K562 (cell line): ENCODE measurements around the gene PSMB11. TPM values are rescaled to one million over a fixed set of nuclear protein-coding genes. Genes with fewer than 3 reads are reported as not detected.

Experiments
- ARNT ChIP-seq, 2 experiments: fragments of 450-650 bp; IDR thresholded peaks; 2 replicates each; pipeline ENCODE4 v1.6.1; 2016; ENCODE audit warnings: mild to moderate bottlenecking in 1 of 2
- CAMTA2 ChIP-seq: fragments of 250-450 bp; sonication (Bioruptor Pico); conservative IDR thresholded peaks from 2 replicates; pipeline ENCODE4 v1.5.1; 2022
- ETV1 ChIP-seq: fragments of 450-650 bp; conservative IDR thresholded peaks from 2 replicates; pipeline ENCODE4 v1.6.1; 2016; ENCODE audit warnings: missing genetic modification characterization, control low read depth, low read depth, missing compliant biosample characterization
- GATA2 ChIP-seq: sonication (generic); formaldehyde crosslinking; IDR thresholded peaks from 2 replicates; pipeline ENCODE4 v1.4.0; 2020; ENCODE audit warnings: mild to moderate bottlenecking, missing genetic modification reagents
- MCM2 ChIP-seq: fragments of 450-650 bp; IDR thresholded peaks from 2 replicates; pipeline ENCODE4 v1.6.1; 2017; ENCODE audit warnings: low read depth, mild to moderate bottlenecking
- NFE2 ChIP-seq: IDR thresholded peaks from 2 replicates; pipeline ENCODE4 v1.6.1; 2014; ENCODE audit warnings: antibody characterized with exemption, low read depth
- POLR2AphosphoS5 ChIP-seq: IDR thresholded peaks from 2 replicates; pipeline ENCODE4 v1.6.1; 2011; ENCODE audit warnings: mild to moderate bottlenecking, low read depth, low read length, moderate library complexity; ENCODE audit not compliant: control insufficient read depth, insufficient read depth
- ZBTB7A ChIP-seq: IDR thresholded peaks from 2 replicates; pipeline ENCODE4 v1.6.1; 2011; ENCODE audit warnings: low read depth, mild to moderate bottlenecking, low read length, moderate library complexity, borderline replicate concordance; ENCODE audit not compliant: control insufficient read depth
- ZKSCAN8 ChIP-seq: fragments of 200-800 bp; sonication (Bioruptor generic); IDR thresholded peaks from 2 replicates; pipeline ENCODE4 v1.6.1; 2016; ENCODE audit warnings: missing genetic modification characterization, missing compliant biosample characterization
- ZNF184 ChIP-seq: sonication (generic); formaldehyde crosslinking; IDR thresholded peaks from 2 replicates; pipeline ENCODE4 v1.5.0; 2020; ENCODE audit warnings: missing genetic modification reagents
- ZNF239 ChIP-seq: fragments of 250-450 bp; sonication (Bioruptor Pico); IDR thresholded peaks from 2 replicates; pipeline ENCODE4 v1.4.0; 2020; ENCODE audit warnings: mild to moderate bottlenecking
- ZNF431 ChIP-seq: sonication (generic); formaldehyde crosslinking; IDR thresholded peaks from 2 replicates; pipeline ENCODE4 v1.8.0; 2022; ENCODE audit warnings: mild to moderate bottlenecking, missing genetic modification reagents
- polyA plus RNA-seq, 8 experiments: library from polyadenylated mRNA; depleted of rRNA in 4 of 8; stranded (reverse) in 5 of 8; unstranded in 3 of 8; fragments of >200 nt; fragmentation: Nextera tagmentation in 2 of 8; fragmentation: Illumina TruSeq in 1 of 8; extraction: Ambion mirVana in 2 of 8; extraction: Trizol in 1 of 8; gene quantifications; 2 replicates each; pipeline versions ENCODE4 v1.2.1 to v1.2.3, GENCODE V29; 2011 to 2014; ENCODE audit warnings: inconsistent platforms in 1 of 8, missing spikeins in 1 of 8
- total RNA-seq, 7 experiments: library from RNA; depleted of rRNA in 6 of 7; stranded (reverse); fragments of >200 nt in 6 of 7; fragmentation: Illumina TruSeq in 2 of 7; extraction: Trizol in 2 of 7; gene quantifications; 2 replicates each; pipeline versions ENCODE4 v1.2.1 to v1.2.3, GENCODE V29; 2011 to 2021; ENCODE audit warnings: low replicate concordance in 1 of 7
- TF ChIP-seq, protein P1 (sequence below): sonication (generic); formaldehyde crosslinking; IDR thresholded peaks from 2 replicates; pipeline ENCODE4 v1.8.1; 2023; ENCODE audit warnings: mild to moderate bottlenecking, missing genetic modification reagents
- TF ChIP-seq, protein P2 (sequence below): IDR thresholded peaks from 2 replicates; pipeline ENCODE4 v1.6.1; 2014; ENCODE audit warnings: antibody characterized with exemption
- TF ChIP-seq, protein P3 (sequence below): sonication (generic); formaldehyde crosslinking; IDR thresholded peaks from 2 replicates; pipeline ENCODE4 v1.8.0; 2022; ENCODE audit warnings: missing genetic modification reagents, mild to moderate bottlenecking, moderate library complexity, borderline replicate concordance
- TF ChIP-seq, protein P4 (sequence below): fragments of 250-450 bp; sonication (Bioruptor Pico); IDR thresholded peaks from 2 replicates; pipeline ENCODE4 v1.8.0; 2022; ENCODE audit warnings: inconsistent platforms, mild to moderate bottlenecking, moderate library complexity, borderline replicate concordance
- TF ChIP-seq, protein P5 (sequence below): sonication (generic); IDR thresholded peaks from 2 replicates; pipeline ENCODE4 v1.6.1; 2016
- TF ChIP-seq, protein P6 (sequence below): fragments of 450-650 bp; IDR thresholded peaks from 2 replicates; pipeline ENCODE4 v1.6.1; 2014; ENCODE audit warnings: low read depth, mild to moderate bottlenecking, moderate library complexity, borderline replicate concordance

PSMB11 gene
- total and polyA plus RNA-seq, 9 of the 15 experiments (the other 6 are each of a cell fraction or from before 2014, with no cell fraction given) = not detected

DNA sequence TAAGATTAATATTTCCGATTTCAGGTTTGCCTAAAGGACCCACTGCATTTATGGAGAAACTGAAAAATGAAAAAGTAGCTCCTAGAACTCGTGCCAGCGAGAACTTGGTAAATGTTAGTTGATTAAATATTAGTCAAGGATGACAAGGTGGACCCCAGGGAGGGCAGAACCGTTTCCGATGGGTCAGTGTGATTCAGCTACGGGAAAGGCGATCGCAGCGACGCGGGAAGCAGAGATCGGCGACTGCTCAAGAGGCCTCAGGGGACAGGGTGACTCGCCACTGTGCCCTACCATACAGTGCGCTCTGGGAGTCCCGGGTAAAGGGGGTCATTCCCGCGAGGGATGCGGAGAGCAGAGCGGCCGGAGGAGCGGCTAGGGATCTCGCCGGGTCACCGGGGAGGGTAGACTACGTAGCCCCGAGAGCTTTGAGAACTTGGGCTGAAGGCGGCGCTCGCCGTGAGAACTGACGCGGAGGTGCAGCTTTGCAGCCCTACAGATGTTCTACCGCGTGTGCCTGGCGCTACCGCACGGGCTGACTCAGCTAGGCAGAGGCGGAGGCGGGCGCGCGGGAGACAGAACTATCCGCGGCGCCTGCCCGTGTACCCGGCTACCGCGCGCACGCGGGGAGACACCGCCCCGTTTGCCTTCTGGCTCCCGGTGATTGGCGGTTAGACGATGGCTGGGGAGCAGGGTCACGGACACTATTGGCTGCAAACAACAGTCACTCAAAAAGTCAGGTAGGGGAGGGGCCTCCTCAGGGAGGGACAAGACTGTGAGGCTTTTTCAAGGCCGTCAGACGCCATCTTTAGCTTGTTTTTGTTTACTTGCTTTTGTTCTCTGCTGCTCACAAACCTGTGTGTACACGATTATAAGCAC is 35.2 kb upstream of the PSMB11 start (continued):
- TF ChIP-seq, protein P1, sequence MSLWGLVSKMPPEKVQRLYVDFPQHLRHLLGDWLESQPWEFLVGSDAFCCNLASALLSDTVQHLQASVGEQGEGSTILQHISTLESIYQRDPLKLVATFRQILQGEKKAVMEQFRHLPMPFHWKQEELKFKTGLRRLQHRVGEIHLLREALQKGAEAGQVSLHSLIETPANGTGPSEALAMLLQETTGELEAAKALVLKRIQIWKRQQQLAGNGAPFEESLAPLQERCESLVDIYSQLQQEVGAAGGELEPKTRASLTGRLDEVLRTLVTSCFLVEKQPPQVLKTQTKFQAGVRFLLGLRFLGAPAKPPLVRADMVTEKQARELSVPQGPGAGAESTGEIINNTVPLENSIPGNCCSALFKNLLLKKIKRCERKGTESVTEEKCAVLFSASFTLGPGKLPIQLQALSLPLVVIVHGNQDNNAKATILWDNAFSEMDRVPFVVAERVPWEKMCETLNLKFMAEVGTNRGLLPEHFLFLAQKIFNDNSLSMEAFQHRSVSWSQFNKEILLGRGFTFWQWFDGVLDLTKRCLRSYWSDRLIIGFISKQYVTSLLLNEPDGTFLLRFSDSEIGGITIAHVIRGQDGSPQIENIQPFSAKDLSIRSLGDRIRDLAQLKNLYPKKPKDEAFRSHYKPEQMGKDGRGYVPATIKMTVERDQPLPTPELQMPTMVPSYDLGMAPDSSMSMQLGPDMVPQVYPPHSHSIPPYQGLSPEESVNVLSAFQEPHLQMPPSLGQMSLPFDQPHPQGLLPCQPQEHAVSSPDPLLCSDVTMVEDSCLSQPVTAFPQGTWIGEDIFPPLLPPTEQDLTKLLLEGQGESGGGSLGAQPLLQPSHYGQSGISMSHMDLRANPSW (CRISPR knock-in tag) = no peak; the same call in none of the 2 replicates
- TF ChIP-seq ZNF239 (CRISPR knock-in tag) (no peak), ARNT (IDR thresholded peaks at IDR 0.05) (no peak), NFE2 (peak; percentile 77), POLR2AphosphoS5 (peak; percentile 73), ZBTB7A (no peak; the same call in 1 of the 2 replicates), ZNF184 (no peak), GATA2 (CRISPR knock-in tag) (no peak), ZNF431 (CRISPR knock-in tag) (peak; percentile 85), CAMTA2 (CRISPR knock-in tag) (no peak), ZKSCAN8 (CRISPR knock-in tag) (no peak), MCM2 (no peak), ETV1 (tag) (no peak)
- TF ChIP-seq, protein P2, sequence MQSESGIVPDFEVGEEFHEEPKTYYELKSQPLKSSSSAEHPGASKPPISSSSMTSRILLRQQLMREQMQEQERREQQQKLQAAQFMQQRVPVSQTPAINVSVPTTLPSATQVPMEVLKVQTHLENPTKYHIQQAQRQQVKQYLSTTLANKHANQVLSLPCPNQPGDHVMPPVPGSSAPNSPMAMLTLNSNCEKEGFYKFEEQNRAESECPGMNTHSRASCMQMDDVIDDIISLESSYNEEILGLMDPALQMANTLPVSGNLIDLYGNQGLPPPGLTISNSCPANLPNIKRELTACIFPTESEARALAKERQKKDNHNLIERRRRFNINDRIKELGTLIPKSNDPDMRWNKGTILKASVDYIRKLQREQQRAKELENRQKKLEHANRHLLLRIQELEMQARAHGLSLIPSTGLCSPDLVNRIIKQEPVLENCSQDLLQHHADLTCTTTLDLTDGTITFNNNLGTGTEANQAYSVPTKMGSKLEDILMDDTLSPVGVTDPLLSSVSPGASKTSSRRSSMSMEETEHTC = peak; percentile 50; the same call in 1 of the 2 replicates
- TF ChIP-seq, protein P3, sequence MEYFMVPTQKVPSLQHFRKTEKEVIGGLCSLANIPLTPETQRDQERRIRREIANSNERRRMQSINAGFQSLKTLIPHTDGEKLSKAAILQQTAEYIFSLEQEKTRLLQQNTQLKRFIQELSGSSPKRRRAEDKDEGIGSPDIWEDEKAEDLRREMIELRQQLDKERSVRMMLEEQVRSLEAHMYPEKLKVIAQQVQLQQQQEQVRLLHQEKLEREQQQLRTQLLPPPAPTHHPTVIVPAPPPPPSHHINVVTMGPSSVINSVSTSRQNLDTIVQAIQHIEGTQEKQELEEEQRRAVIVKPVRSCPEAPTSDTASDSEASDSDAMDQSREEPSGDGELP (CRISPR knock-in tag) = peak; percentile 97
- TF ChIP-seq, protein P4, sequence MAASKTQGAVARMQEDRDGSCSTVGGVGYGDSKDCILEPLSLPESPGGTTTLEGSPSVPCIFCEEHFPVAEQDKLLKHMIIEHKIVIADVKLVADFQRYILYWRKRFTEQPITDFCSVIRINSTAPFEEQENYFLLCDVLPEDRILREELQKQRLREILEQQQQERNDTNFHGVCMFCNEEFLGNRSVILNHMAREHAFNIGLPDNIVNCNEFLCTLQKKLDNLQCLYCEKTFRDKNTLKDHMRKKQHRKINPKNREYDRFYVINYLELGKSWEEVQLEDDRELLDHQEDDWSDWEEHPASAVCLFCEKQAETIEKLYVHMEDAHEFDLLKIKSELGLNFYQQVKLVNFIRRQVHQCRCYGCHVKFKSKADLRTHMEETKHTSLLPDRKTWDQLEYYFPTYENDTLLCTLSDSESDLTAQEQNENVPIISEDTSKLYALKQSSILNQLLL (CRISPR knock-in tag) = no peak
- TF ChIP-seq, protein P5, sequence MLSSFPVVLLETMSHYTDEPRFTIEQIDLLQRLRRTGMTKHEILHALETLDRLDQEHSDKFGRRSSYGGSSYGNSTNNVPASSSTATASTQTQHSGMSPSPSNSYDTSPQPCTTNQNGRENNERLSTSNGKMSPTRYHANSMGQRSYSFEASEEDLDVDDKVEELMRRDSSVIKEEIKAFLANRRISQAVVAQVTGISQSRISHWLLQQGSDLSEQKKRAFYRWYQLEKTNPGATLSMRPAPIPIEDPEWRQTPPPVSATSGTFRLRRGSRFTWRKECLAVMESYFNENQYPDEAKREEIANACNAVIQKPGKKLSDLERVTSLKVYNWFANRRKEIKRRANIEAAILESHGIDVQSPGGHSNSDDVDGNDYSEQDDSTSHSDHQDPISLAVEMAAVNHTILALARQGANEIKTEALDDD = no peak
- TF ChIP-seq, protein P6, sequence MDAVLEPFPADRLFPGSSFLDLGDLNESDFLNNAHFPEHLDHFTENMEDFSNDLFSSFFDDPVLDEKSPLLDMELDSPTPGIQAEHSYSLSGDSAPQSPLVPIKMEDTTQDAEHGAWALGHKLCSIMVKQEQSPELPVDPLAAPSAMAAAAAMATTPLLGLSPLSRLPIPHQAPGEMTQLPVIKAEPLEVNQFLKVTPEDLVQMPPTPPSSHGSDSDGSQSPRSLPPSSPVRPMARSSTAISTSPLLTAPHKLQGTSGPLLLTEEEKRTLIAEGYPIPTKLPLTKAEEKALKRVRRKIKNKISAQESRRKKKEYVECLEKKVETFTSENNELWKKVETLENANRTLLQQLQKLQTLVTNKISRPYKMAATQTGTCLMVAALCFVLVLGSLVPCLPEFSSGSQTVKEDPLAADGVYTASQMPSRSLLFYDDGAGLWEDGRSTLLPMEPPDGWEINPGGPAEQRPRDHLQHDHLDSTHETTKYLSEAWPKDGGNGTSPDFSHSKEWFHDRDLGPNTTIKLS = peak; percentile 60; the same call in 1 of the 2 replicates
